Measurements from ENCODE around the gene COLEC12. TPM values are rescaled to one million over a fixed set of nuclear protein-coding genes. Genes with fewer than 3 reads are reported as not detected.

COLEC12 gene
- total RNA-seq, 1 donor from 2014 or later: 0.68 TPM

- no peak for ATAC-seq
These were observed 26.7 kb downstream of the COLEC12 start for GRCh38 chr18:473802-474201.

GRCh38 chr18:471716-472115 lies 28.8 kb downstream of the COLEC12 start:
- no peak for ATAC-seq

- no peak for ATAC-seq
These were observed 29.6 kb downstream of the COLEC12 start for GRCh38 chr18:470661-471501.

GRCh38 chr18:468955-469790 lies 31.3 kb downstream of the COLEC12 start:
- ATAC-seq: no peak

- no peak for ATAC-seq
These were observed 36.5 kb downstream of the COLEC12 start for GRCh38 chr18:463827-464541.

- ATAC-seq: no peak
These were observed 37.1 kb downstream of the COLEC12 start for GRCh38 chr18:463403-463802.

- no peak for ATAC-seq
These were observed 38.7 kb downstream of the COLEC12 start for GRCh38 chr18:461762-462161.

- ATAC-seq: no peak
These were observed 39.7 kb downstream of the COLEC12 start for GRCh38 chr18:460791-461190.

- no peak for ATAC-seq
These were observed 40.5 kb downstream of the COLEC12 start for GRCh38 chr18:459814-460593.

GRCh38 chr18:457521-458412 lies 42.7 kb downstream of the COLEC12 start:
- ATAC-seq: no peak

- ATAC-seq: no peak
These were observed 43.4 kb downstream of the COLEC12 start for GRCh38 chr18:457140-457519.

GRCh38 chr18:456361-457139 lies 44.0 kb downstream of the COLEC12 start:
- ATAC-seq: no peak

- no peak for ATAC-seq
These were observed 47.1 kb downstream of the COLEC12 start for GRCh38 chr18:453400-453799.

GRCh38 chr18:452816-453215 lies 47.7 kb downstream of the COLEC12 start:
- no peak for ATAC-seq

- ATAC-seq: peak; percentile 37
These were observed 51.1 kb downstream of the COLEC12 start for GRCh38 chr18:449374-449773.

GRCh38 chr18:448116-448790 lies 52.2 kb downstream of the COLEC12 start:
- no peak for ATAC-seq

GRCh38 chr18:446941-447560 lies 53.5 kb downstream of the COLEC12 start:
- ATAC-seq: no peak

- no peak for ATAC-seq
These were observed 55.4 kb downstream of the COLEC12 start for GRCh38 chr18:445055-445454.

GRCh38 chr18:438571-438970 lies 61.9 kb downstream of the COLEC12 start:
- no peak for ATAC-seq

Data from esophagus mucosa (tissue), 1 donor.